Measurements from ENCODE around the gene BFSP1. TPM values are rescaled to one million over a fixed set of nuclear protein-coding genes. Genes with fewer than 3 reads are reported as not detected.

The BFSP1 gene
- total RNA-seq, 1 donor from 2014 or later = not detected

- TF ChIP-seq CTCF (IDR thresholded peaks at IDR 0.05) = no peak
- no peak for DNase-seq (ENCODE audit: low spot score in 2 of 2)
- Histone ChIP-seq H3K9me3 (no peaks in the 10 kb centered on the region), H3K4me3 (no peak overlapping the region), H3K36me3 (no peaks in the 10 kb centered on the region), H3K4me1 (peaks cover 0 to 3% of the 10 kb centered on the region in 2 donors), H3K27ac (no peak overlapping the region), H3K27me3 (no peaks in the 10 kb centered on the region)
- intact Hi-C loops (cut with DNase I) = no loop called here
Observed at GRCh38 chr20:17497821-17498580, 33.2 kb downstream of the BFSP1 start.

- DNase-seq (ENCODE audit: low spot score in 2 of 2) = peak in 1 of 2 donors; percentile 41
- no peak overlapping the region for H3K4me3 ChIP-seq
- TF ChIP-seq CTCF (IDR thresholded peaks at IDR 0.05) = no peak
- no peaks in the 10 kb centered on the region for H3K27me3 ChIP-seq
- no peaks in the 10 kb centered on the region for H3K9me3 ChIP-seq
- H3K36me3 ChIP-seq = no peaks in the 10 kb centered on the region
- intact Hi-C loops (cut with DNase I) = no loop called here
- no peak overlapping the region for H3K27ac ChIP-seq
- peaks cover 0 to 3% of the 10 kb centered on the region in 2 donors for H3K4me1 ChIP-seq
Observed at GRCh38 chr20:17495826-17496225, 35.4 kb downstream of the BFSP1 start.

GRCh38 chr20:17494201-17494600 lies 37.0 kb downstream of the BFSP1 start:
- no peaks in the 10 kb centered on the region for H3K9me3 ChIP-seq
- H3K4me1 ChIP-seq = peaks cover 0 to 3% of the 10 kb centered on the region in 2 donors
- peak in 1 of 2 donors; percentile 53 for DNase-seq (ENCODE audit: low spot score in 2 of 2)
- no peaks in the 10 kb centered on the region for H3K36me3 ChIP-seq
- no peak overlapping the region for H3K27ac ChIP-seq
- TF ChIP-seq CTCF (IDR thresholded peaks at IDR 0.05) = no peak
- H3K4me3 ChIP-seq = no peak overlapping the region
- intact Hi-C loops (cut with DNase I) = no loop called here
- no peaks in the 10 kb centered on the region for H3K27me3 ChIP-seq

GRCh38 chr20:17493173-17493572 lies 38.0 kb downstream of the BFSP1 start:
- no peaks in the 10 kb centered on the region for H3K27me3 ChIP-seq
- H3K4me1 ChIP-seq = peaks cover 0 to 3% of the 10 kb centered on the region in 2 donors
- TF ChIP-seq CTCF (IDR thresholded peaks at IDR 0.05) = no peak
- peak in 1 of 2 donors; percentile 12 for DNase-seq (ENCODE audit: low spot score in 2 of 2)
- no peaks in the 10 kb centered on the region for H3K9me3 ChIP-seq
- intact Hi-C loops (cut with DNase I) = no loop called here
- H3K27ac ChIP-seq = no peak overlapping the region
- no peak overlapping the region for H3K4me3 ChIP-seq
- no peaks in the 10 kb centered on the region for H3K36me3 ChIP-seq

GRCh38 chr20:17491488-17491887 lies 39.7 kb downstream of the BFSP1 start:
- Histone ChIP-seq H3K27ac (no peak overlapping the region), H3K4me1 (no peaks in the 10 kb centered on the region), H3K36me3 (no peaks in the 10 kb centered on the region), H3K27me3 (no peaks in the 10 kb centered on the region), H3K4me3 (no peak overlapping the region), H3K9me3 (no peaks in the 10 kb centered on the region)
- DNase-seq (ENCODE audit: low spot score in 2 of 2) = peak in 1 of 2 donors; percentile 21
- intact Hi-C loops (cut with DNase I) = no loop called here
- TF ChIP-seq CTCF (IDR thresholded peaks at IDR 0.05) = no peak
